Dendritic cell treated with granulocyte-macrophage colony-stimulating factor and Interleukin-4, amounts not matched to agents 40 ng/mL and 50 ng/mL, for 4 days (primary cell): ENCODE results near the gene RAET1G.

Experiments
- H3K27ac Mint-ChIP-seq: one replicate; pipeline ENCODE4 v1.8.0; 2022; ENCODE audit warnings: mild to moderate bottlenecking, mixed read lengths
- H3K27me3 Mint-ChIP-seq: one replicate; pipeline ENCODE4 v1.8.0; 2022; ENCODE audit warnings: mild to moderate bottlenecking, mixed read lengths
- H3K36me3 Mint-ChIP-seq: one replicate; pipeline ENCODE4 v1.8.0; 2022; ENCODE audit warnings: low read depth, mixed read lengths
- H3K4me1 Mint-ChIP-seq: one replicate; pipeline ENCODE4 v1.8.0; 2022; ENCODE audit warnings: low read depth, mixed read lengths
- H3K4me3 Mint-ChIP-seq: one replicate; pipeline ENCODE4 v1.8.0; 2022; ENCODE audit warnings: mild to moderate bottlenecking, moderate library complexity, mixed read lengths
- H3K9me3 Mint-ChIP-seq: one replicate; pipeline ENCODE4 v1.8.0; 2022; ENCODE audit warnings: mixed read lengths
- intact Hi-C: fragments of 100-400 bp; cut with micrococcal nuclease; formaldehyde crosslinking; loops from one replicate; pipeline ENCODE4 v1.15.0; 2022

Gene RAET1G

DNA sequence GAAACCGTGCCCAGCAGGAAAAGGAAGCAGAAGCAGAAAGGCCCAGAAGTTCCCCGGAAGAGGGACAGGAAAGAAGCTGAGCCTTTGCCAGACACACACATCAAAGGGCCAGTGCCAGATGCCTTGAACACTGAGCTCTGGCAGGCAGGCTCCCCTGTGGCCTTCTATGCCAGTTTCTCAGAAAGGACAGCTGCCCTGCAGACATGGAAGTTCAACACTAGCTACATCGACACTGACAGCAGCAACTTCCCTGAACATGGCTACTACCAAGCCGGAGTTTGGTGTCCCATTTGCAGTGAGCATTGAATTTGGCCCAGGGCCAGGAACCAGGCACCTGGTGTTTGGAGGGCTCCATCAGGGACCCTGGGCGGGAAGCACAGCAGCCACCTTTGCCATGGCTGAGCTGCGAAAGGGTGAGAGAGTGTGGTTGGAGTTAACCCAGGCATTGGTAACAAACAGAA lies 17.0 kb downstream of the RAET1G start:
- H3K4me1 Mint-ChIP-seq: no peaks in the 10 kb centered on the region
- H3K4me3 Mint-ChIP-seq: no peak overlapping the region
- no peak overlapping the region for H3K27ac Mint-ChIP-seq
- peaks cover 19% of the 10 kb centered on the region for H3K9me3 Mint-ChIP-seq
- peaks cover 2% of the 10 kb centered on the region for H3K27me3 Mint-ChIP-seq
- intact Hi-C loops: no loop called here
- H3K36me3 Mint-ChIP-seq: no peaks in the 10 kb centered on the region

DNA sequence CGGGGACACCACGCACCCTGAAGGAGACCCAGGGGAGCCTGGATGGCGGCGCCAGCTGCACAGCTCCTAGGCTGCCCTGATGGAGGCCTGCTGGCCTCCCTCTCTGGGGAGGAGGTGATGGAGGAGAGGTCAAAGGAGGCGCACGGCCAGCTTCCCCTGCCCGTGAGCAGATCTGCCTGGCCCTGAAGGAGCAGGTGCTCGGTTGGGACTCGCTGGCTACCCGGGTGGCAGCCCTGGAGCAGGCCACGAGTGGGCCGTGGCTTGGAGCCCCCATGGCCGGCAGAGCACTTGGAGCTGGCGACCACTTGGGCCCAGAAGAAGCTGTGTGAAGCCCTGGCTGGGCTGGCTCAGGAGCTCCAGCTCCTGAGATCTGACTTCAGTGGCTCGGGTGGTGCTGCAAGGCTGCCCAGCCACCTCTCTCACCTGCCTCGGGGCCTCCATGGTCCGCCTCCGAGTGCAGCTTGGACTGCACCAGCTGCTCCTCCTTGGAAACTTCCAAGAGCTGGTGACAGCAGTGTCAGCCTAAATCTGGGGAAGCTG lies 17.5 kb downstream of the RAET1G start:
- Mint-ChIP-seq H3K27me3 (peaks cover 2% of the 10 kb centered on the region), H3K9me3 (peaks cover 19% of the 10 kb centered on the region), H3K4me1 (no peaks in the 10 kb centered on the region), H3K36me3 (no peaks in the 10 kb centered on the region), H3K27ac (no peak overlapping the region), H3K4me3 (no peak overlapping the region)
- intact Hi-C loops: no loop called here

DNA sequence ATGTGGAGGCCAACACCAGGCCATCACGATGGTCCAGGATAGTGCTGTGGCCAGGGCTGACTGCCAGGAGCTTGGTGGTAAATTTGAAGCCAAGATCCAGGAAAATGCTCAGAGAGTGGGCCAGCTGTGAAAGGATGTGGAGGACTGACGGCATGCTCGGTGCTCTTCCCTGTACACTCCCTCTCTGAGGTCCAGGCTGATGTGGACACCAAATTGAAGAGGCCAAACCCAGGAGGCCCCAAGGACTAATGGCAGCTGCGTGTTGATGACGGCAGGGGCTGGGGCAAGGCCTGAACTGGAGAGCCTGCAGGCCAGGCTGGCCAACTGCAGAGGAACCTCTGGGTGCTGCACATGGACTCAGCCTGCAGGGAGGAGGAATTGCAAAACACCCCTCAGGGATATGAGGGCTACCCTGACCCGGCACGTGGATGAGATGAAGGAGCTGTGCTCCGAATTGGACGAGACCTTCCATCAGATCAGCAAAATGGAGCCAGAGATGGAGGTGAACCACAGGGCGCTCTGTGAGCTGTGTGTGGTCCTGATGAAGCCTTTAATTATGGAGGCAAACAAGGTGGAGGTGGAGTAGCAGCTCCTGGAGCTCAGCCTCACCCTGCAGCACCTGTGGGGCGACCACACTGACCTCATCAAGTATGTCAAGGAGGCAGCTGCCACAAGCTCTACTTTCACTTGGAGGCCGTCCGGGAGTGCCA lies 18.1 kb downstream of the RAET1G start:
- H3K4me3 Mint-ChIP-seq: no peak overlapping the region
- H3K27ac Mint-ChIP-seq: no peak overlapping the region
- no peaks in the 10 kb centered on the region for H3K27me3 Mint-ChIP-seq
- H3K36me3 Mint-ChIP-seq: no peaks in the 10 kb centered on the region
- no peaks in the 10 kb centered on the region for H3K4me1 Mint-ChIP-seq
- peaks cover 19% of the 10 kb centered on the region for H3K9me3 Mint-ChIP-seq
- intact Hi-C loops: no loop called here

DNA sequence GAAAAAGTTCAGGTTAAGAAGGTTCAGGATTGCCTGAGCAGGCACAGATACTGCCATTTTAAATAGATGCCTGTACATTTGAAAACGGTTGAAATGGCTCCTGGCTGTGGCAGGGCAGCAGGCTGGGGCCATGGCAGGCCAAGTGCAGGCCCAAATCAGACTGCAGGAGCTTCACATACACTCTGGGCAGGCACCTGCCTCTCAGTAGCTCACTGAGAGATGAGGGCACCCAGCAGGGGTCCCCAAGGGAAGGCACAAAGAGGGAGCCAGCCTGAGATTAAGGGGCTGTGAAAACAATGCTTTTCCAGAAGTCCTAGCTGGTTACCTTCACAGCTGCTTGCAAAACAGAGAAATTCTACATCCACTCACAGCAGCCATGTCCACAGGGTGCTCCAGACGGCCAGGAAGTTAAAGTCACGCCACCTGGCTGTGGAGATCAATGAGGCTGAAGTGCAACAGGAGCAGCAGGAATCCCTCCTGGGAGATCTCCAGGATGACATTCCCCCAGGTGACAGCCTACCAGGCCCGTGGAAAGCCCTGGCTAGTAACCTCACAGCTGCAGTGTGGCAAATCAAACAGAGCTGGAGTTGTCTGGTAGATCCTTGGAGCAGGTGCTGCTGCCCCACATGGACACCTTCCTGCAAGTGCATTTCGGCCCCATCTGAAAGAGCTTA lies 18.8 kb downstream of the RAET1G start:
- peaks cover 19% of the 10 kb centered on the region for H3K9me3 Mint-ChIP-seq
- no peaks in the 10 kb centered on the region for H3K4me1 Mint-ChIP-seq
- no peak overlapping the region for H3K4me3 Mint-ChIP-seq
- H3K27ac Mint-ChIP-seq: no peak overlapping the region
- H3K27me3 Mint-ChIP-seq: no peaks in the 10 kb centered on the region
- H3K36me3 Mint-ChIP-seq: no peaks in the 10 kb centered on the region
- intact Hi-C loops: no loop called here

DNA sequence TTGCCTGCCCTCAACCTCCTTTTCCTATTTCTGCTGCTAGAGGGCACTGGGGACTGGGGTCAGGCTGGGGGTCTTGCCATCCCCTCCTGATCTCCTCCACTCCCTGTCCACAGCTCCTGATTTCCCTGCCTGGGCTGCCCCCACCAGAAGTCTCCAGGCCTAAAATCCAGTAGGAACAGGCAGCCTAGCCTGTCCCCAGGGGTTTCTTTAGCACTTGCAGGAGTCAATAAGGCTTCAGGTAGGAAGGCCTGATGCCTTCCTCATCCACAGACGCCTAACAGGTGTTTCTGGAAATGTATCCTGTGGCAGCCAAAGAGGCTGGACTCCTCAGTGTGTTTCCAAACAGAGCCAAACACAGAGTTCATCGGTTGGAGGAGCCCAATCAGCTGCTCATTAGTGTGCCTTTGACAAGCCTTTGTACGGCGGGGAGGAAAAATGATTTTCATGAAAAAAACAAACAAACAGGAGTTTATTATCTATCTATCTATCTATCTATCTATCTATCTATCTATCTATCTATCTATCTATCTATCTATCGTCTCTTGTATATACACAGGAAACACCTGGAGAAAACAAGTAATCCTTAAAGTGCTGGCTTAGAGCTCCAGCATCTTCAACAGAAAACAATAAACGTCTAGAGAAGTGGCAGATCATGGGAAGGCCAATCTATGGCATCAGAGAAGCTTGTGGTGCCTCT lies 21.3 kb downstream of the RAET1G start:
- H3K4me3 Mint-ChIP-seq: no peak overlapping the region

DNA sequence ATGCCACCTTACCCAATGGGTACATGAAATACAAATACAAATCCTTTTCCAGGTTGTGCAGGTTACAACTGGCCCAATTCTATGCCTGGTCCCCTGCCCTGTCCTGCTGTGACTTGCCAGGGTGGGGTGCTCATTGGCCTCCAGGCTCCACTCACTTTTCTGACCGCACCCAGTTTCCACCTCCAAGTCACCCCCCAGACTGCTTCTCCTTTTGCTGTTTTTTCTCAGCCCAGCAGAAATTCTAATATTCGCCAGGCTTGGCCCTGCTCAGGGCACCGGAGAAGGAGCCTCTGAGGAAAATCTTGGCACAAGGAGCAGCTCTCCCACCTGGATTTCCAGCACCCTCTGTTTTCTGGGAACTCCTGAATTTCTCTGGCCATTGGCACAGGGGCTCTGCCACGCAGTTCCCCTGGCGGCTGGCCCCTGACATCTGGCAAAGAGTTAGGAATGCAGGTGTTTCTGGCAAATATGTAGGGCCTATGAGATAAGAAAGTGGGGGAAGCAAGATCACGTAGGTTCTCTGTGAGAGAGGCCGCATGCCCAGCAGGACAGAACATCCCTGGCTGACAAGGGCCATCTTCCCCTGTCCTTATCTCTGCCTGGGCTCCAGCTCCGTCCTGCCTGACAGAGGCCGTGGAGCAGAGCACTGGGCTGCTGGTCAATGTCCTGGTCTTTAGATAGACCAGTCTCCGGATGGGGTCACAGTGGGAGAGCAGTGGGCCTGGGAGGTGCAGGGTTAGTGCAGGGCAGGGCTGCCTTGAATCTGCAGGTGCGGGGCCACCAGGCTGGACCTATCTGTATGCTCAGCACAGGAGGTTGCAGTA lies 22.1 kb downstream of the RAET1G start:
- no peak overlapping the region for H3K27ac Mint-ChIP-seq
- H3K27me3 Mint-ChIP-seq: no peaks in the 10 kb centered on the region
- H3K9me3 Mint-ChIP-seq: no peaks in the 10 kb centered on the region
- H3K4me1 Mint-ChIP-seq: peaks cover 4% of the 10 kb centered on the region
- H3K4me3 Mint-ChIP-seq: no peak overlapping the region
- no peaks in the 10 kb centered on the region for H3K36me3 Mint-ChIP-seq
- intact Hi-C loops: no loop called here

More for the DNA sequence above, 21.3 kb downstream of the RAET1G start:
- Mint-ChIP-seq H3K9me3 (no peaks in the 10 kb centered on the region), H3K27me3 (no peaks in the 10 kb centered on the region), H3K4me1 (no peaks in the 10 kb centered on the region), H3K27ac (no peak overlapping the region), H3K36me3 (no peaks in the 10 kb centered on the region)
- intact Hi-C loops: no loop called here

DNA sequence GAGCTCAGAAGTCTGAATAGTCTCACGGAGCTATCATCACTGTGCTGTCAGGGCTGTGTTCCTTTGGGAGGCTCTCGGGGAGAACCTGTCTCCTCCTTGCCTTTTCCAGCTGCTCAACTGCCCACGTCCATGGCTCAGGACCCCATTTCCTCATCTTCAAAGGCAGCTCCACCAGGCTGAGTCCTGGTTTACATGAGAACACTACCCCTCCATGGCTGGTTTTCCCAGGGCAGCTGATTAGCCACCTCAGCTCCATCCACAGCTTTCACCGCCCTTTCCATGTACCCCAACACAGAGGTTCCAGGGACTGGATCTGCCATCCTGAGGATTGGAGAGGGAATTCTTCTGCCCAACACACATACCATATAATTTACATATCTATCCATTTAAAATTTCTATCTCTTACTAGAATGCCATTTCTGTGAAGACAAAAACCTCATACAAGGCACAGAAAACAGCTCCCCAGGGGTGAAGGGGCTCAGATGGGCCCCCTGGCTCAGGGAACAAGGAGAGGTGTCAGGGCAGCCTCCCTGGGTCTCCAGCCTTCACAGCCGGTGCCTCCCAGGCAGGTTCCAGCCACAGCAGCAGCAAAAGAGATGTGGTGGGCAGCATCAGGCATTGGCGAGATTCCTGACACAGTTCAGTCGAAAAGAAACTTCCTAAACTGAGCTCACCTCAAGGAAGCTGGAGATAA lies 22.8 kb downstream of the RAET1G start:
- intact Hi-C loops: no loop called here
- H3K4me1 Mint-ChIP-seq: peaks cover 8% of the 10 kb centered on the region
- no peak overlapping the region for H3K4me3 Mint-ChIP-seq
- no peaks in the 10 kb centered on the region for H3K36me3 Mint-ChIP-seq
- no peaks in the 10 kb centered on the region for H3K27me3 Mint-ChIP-seq
- no peaks in the 10 kb centered on the region for H3K9me3 Mint-ChIP-seq
- no peak overlapping the region for H3K27ac Mint-ChIP-seq

DNA sequence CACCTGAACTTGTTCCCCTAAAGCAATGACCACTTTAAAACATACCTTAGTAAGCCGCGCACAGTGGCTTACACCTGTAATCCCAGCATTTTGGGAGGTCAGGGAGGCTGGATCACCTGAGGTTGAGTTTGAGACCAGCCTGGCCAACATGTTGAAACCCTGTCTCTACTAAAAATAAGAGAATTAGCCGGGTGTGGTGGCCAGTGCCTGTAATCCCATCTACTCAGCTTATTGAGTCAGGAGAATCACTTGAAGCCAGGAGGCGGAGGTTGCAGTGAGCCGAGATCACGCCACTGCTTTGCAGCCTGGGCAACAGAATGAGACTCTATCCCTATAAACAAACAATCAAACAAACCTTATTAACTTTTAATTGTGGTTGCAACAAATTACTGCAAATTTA lies 23.4 kb downstream of the RAET1G start:
- Mint-ChIP-seq H3K27ac (no peak overlapping the region), H3K9me3 (no peaks in the 10 kb centered on the region), H3K27me3 (no peaks in the 10 kb centered on the region), H3K36me3 (no peaks in the 10 kb centered on the region), H3K4me3 (no peak overlapping the region), H3K4me1 (peaks cover 11% of the 10 kb centered on the region)
- intact Hi-C loops: no loop called here

DNA sequence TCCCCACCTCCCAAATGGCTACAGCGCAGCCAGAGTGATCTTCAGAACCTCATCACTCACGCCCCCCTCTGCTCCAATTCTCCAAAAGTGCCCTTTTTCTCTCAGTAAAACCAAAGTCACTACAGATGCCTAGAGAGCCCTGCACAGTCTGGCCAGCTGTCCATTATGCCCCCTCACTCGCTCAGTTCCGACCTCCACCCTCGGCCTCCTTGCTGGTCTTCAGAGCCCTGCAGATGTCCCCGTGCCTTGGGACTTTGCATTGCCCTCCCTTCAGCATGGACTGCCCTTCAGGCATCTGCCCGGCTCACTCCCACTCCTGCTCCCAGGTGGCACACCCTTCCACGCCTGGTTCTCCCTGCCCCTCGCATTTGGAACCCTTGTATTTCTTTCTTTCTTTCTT lies 24.0 kb downstream of the RAET1G start:
- H3K27me3 Mint-ChIP-seq: no peaks in the 10 kb centered on the region
- no peaks in the 10 kb centered on the region for H3K9me3 Mint-ChIP-seq
- intact Hi-C loops: no loop called here
- H3K27ac Mint-ChIP-seq: no peak overlapping the region
- H3K4me1 Mint-ChIP-seq: peaks cover 11% of the 10 kb centered on the region
- H3K36me3 Mint-ChIP-seq: no peaks in the 10 kb centered on the region
- no peak overlapping the region for H3K4me3 Mint-ChIP-seq

DNA sequence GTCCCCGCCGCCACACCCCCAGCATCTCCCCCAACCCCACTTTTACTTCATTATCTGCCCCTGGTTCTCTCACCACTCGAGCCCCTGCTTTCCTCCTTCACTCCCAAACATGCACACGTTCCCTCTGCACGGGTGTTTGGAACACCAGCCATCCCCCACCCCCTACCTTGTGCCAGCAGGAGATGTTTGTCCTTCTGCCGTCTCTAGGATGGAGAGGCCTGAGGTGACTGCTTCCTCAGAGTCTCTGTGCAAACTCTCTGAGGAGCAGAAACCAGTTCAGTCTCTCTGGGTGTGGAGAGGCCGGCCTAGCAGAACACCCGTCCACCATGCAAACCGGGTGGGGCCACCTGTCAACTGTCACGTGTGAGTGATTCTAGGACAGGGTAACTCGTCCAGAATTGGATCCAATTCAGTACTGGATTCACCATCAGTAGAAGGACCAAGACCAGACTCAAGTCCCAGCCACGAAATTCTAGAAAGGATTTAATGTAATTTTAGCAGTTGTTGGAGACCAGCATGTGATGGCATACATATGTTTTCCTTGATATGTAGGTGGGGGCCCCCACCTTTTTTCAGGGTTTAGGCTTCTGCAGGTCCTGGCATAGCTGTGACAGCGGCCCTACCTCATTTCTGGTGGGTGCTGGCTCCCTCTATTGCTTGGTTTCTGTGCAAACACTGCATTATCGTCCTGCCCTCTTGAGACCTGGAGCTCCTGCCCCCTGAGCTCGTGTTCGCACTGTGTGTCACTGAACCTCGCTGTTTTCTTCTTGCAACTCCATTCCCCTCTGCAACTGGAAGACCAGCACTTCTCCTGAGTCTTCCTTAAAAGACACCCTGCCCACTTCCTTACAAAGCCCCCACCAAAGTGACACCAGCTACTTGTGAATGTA lies 24.8 kb downstream of the RAET1G start, which contains the start of gene RAET1E:
Gene RAET1E (minus strand): TSS at position 259 of the 890 bp plus-strand sequence. CDS start 7,212 bp downstream, outside the sequence.
- intact Hi-C loops: no loop called here
- Mint-ChIP-seq H3K36me3 (no peaks in the 10 kb centered on the region), H3K27me3 (no peaks in the 10 kb centered on the region), H3K27ac (no peak within 1 kb of the TSS), H3K9me3 (no peaks in the 10 kb centered on the region), H3K4me3 (no peak within 1 kb of the TSS), H3K4me1 (peaks cover 11% of the 10 kb centered on the region)

DNA sequence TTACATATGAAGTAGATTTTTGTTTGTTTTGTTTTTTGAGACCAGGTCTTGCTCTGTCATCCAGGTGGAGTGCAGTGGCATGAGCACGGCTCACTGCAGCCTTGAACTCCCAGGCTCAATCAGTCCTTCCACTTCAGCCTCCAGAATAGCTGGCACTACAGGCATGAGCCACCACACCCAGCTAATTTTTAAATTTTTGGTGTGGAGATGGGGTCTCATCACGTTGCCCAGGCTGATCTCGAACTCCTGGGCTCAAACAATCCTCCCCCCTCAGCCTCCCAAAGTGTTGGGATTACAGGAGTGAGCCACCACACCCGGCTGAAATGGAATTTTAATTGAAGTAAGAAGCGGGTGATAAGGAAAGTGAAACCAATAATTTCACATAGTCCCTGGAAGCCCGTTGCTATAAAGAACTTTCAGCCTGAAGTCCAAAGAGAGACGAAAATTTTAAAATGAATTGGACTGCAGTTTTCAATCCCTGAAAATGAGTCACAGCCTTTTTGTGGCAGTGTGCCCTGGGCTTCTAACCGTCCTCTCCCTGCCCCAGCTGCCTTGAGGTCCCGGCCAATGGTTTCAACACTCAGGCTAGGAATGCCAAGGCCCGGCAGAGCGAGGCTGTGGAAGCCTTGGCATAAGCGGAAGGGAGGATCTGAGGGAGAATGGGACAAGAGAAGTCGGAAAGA lies 25.8 kb downstream of the RAET1G start:
- Mint-ChIP-seq H3K4me3 (no peak overlapping the region), H3K27ac (no peak overlapping the region), H3K27me3 (no peaks in the 10 kb centered on the region), H3K36me3 (no peaks in the 10 kb centered on the region), H3K4me1 (peaks cover 11% of the 10 kb centered on the region), H3K9me3 (no peaks in the 10 kb centered on the region)
- intact Hi-C loops: no loop called here

DNA sequence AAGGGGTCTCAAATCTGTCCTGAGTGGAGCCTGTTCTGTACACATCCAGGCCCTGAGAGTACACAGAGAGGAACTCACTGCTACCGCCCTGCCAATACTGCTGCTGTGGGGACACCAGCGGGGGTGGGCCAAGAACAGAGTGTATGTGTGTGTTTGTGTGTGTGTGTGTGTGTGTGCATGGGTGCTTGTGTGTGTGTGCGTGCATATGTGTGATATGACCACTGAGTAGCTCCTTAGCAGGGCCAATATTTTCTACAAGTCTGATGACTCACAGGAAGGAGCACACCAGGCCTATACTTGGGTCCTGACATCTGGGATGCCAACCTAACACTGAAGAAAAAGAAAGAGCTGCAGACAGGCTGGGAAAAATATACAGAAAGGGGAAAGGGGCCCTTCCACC lies 26.4 kb downstream of the RAET1G start:
- Mint-ChIP-seq H3K27ac (no peak overlapping the region), H3K4me3 (no peak overlapping the region), H3K27me3 (no peaks in the 10 kb centered on the region), H3K9me3 (no peaks in the 10 kb centered on the region), H3K4me1 (peaks cover 11% of the 10 kb centered on the region), H3K36me3 (no peaks in the 10 kb centered on the region)
- intact Hi-C loops: no loop called here
